ENCODE data around the gene PHLPP1.

GRCh38 chr18:62857263-62857976 is 142.1 kb downstream of the PHLPP1 start:
- TF ChIP-seq CTCF (conservative IDR thresholded peaks at IDR 0.05; ENCODE audit: low read depth, low read length) (no peak), CEBPB (IDR thresholded peaks at IDR 0.05; ENCODE audit: low read depth, low read length) (no peak), POLR2A (IDR thresholded peaks at IDR 0.05; ENCODE audit: low read depth, low read length) (no peak)

All from IMR-90 (cell line).